GM12892 (cell line): ENCODE results near the gene FUT7.

Source experiments
- POLR2A ChIP-seq: IDR thresholded peaks from 2 replicates; pipeline ENCODE4 v1.6.1; 2011; ENCODE audit warnings: low read depth, low read length, control low read depth
- POLR2AphosphoS5 ChIP-seq: IDR thresholded peaks from 2 replicates; pipeline ENCODE4 v1.6.1; 2011; ENCODE audit warnings: low read depth, low read length, control low read depth
- TAF1 ChIP-seq: IDR thresholded peaks from 2 replicates; pipeline ENCODE4 v1.6.1; 2011; ENCODE audit warnings: low read depth, mild to moderate bottlenecking, control low read depth, low read length, borderline replicate concordance

GRCh38 chr9:137015540-137015930 is 16.4 kb downstream of the FUT7 start:
- TF ChIP-seq POLR2A = no peak
- no peak for TF ChIP-seq POLR2AphosphoS5
- TF ChIP-seq TAF1 = no peak
